Measurements from ENCODE around the gene CFAP46. TPM values are rescaled to one million over a fixed set of nuclear protein-coding genes. Genes with fewer than 3 reads are reported as not detected.

The CFAP46 gene
- total and polyA plus RNA-seq, 4 donors: 0.33 to 0.59 (median 0.42) TPM

DNA sequence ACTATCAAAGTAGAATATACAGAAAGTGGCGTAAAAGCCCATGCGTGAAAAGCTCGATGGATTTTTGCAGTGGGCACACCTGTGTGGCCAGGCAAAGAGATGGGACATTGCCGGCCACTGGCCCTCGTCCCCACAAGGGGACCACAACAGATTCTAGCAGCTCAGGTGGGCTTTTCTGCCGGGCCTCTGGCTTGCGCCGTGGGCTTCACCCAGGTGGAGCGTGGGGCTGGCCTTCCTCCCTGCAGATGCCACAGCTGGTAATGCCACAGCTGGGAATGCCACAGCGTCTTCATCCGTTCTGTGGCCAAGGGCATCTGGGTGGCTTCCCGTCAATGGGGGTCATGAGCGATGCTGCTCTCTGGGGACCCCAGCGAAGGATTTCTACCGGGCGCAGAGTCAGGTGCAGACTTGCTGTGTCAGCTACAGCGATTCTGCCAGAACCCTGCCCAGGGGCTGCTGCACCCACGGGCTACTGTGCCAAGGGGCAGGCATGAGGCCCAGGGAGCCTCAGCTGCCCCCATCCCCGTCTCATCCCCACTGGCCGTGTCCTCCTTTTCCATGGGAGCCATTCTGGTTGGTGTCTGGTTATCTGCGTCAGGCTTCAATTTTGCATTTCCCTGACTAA, 103.9 kb downstream of the CFAP46 start:
- DNase-seq (ENCODE audit: low spot score): peak; percentile 29
- no peak overlapping the region for H3K27ac ChIP-seq (ENCODE audit: low read depth in 1 of 2, low read length in 2 of 2)
- H3K4me3 ChIP-seq (ENCODE audit: low read depth in 1 of 3, low read length in 3 of 3): no peak overlapping the region
- 86% methylated on average over 21 of the region's 21 CpGs for WGBS
- peaks cover 0 to 3% (median under 1%) of the 10 kb centered on the region in 4 donors for H3K27me3 ChIP-seq (ENCODE audit: control insufficient read depth in 4 of 4, insufficient read depth in 4 of 4, low read length in 3 of 4)
- H3K9ac ChIP-seq (ENCODE audit: low read depth in 1 of 2, low read length in 2 of 2): no peak overlapping the region
- H3K36me3 ChIP-seq (ENCODE audit: control insufficient read depth in 4 of 4, insufficient read depth in 3 of 4, low read depth in 1 of 4, low read length in 3 of 4): no peaks in the 10 kb centered on the region
- no peak for TF ChIP-seq NR2F2 (IDR thresholded peaks at IDR 0.05)
- no peak for TF ChIP-seq ZBTB33 (IDR thresholded peaks at IDR 0.05)
- TF ChIP-seq HNF4G (IDR thresholded peaks at IDR 0.05): no peak
- no peak for TF ChIP-seq HNF4A (conservative IDR thresholded peaks at IDR 0.05)
- TF ChIP-seq, protein P1, sequence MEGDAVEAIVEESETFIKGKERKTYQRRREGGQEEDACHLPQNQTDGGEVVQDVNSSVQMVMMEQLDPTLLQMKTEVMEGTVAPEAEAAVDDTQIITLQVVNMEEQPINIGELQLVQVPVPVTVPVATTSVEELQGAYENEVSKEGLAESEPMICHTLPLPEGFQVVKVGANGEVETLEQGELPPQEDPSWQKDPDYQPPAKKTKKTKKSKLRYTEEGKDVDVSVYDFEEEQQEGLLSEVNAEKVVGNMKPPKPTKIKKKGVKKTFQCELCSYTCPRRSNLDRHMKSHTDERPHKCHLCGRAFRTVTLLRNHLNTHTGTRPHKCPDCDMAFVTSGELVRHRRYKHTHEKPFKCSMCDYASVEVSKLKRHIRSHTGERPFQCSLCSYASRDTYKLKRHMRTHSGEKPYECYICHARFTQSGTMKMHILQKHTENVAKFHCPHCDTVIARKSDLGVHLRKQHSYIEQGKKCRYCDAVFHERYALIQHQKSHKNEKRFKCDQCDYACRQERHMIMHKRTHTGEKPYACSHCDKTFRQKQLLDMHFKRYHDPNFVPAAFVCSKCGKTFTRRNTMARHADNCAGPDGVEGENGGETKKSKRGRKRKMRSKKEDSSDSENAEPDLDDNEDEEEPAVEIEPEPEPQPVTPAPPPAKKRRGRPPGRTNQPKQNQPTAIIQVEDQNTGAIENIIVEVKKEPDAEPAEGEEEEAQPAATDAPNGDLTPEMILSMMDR (IDR thresholded peaks at IDR 0.05; ENCODE audit: low read depth, low read length, missing input control): no peak
- no peak for TF ChIP-seq MAX (IDR thresholded peaks at IDR 0.05)
- TF ChIP-seq FOXA2 (IDR thresholded peaks at IDR 0.05): no peak
- no peak for TF ChIP-seq EGR1 (IDR thresholded peaks at IDR 0.05; ENCODE audit: low read depth in 2 of 2)
- no peak for TF ChIP-seq RAD21 (IDR thresholded peaks at IDR 0.05)
- TF ChIP-seq SP1 (IDR thresholded peaks at IDR 0.05): no peak
- TF ChIP-seq, protein P2, sequence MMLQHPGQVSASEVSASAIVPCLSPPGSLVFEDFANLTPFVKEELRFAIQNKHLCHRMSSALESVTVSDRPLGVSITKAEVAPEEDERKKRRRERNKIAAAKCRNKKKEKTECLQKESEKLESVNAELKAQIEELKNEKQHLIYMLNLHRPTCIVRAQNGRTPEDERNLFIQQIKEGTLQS (IDR thresholded peaks at IDR 0.05): no peak
- TF ChIP-seq FOXA1 (IDR thresholded peaks at IDR 0.05): no peak
- no peak for TF ChIP-seq REST (IDR thresholded peaks at IDR 0.05)
- no peak for TF ChIP-seq YY1 (IDR thresholded peaks at IDR 0.05)
- TF ChIP-seq RXRA (IDR thresholded peaks at IDR 0.05): no peak
- no peak for TF ChIP-seq GABPA (IDR thresholded peaks at IDR 0.05 in 1 of 2, conservative IDR thresholded peaks at IDR 0.05 in 1 of 2)
- peaks cover 11 to 17% (median 12%) of the 10 kb centered on the region in 4 donors for H3K9me3 ChIP-seq (ENCODE audit: control insufficient read depth in 4 of 4, low read length in 3 of 4)
- peaks cover 0 to 4% (median 2%) of the 10 kb centered on the region in 4 donors for H3K4me1 ChIP-seq (ENCODE audit: control insufficient read depth in 4 of 4, insufficient read depth in 4 of 4, low read length in 3 of 4)

Data from liver (tissue), 9 donors.